Pancreas (tissue), 10 donors: Measurements from ENCODE around the gene PSD. TPM values are rescaled to one million over a fixed set of nuclear protein-coding genes. Genes with fewer than 3 reads are reported as not detected.
A peak's percentile ranks its signal among the peaks of the same experiment; 100 is the strongest.

Experiments
- ATAC-seq, 4 donors: fragments of 200-7000 bp; cut with Tn5 transposase; one replicate each; pipeline versions ENCODE4 v1.8.0 to v1.9.1; 2020; ENCODE audit warnings: mild to moderate bottlenecking in 4 of 4, moderate library complexity in 4 of 4
- DNase-seq, 6 donors: peaks; one replicate each; pipeline ENCODE4 v3.0.0-alpha.2; 2020
- FAIRE-seq: peaks from 2 replicates; lab custom pipeline; 2012; peaks lifted over from hg19 to GRCh38; lab: Jason Lieb, UNC
- H3K27ac ChIP-seq, 4 donors: fragments of 200-600 bp; sonication (generic); 1 replicate in 3 of 4; 2 replicates in 1 of 4; pipeline versions ENCODE4 v1.5.0 to v1.8.0; 2020
- H3K27me3 ChIP-seq, 4 donors: fragments of 200-600 bp; one replicate each; pipeline ENCODE4 v1.8.0; 2021
- H3K36me3 ChIP-seq, 3 donors: fragments of 200-600 bp; sonication (generic) in 1 of 3; one replicate each; pipeline versions ENCODE4 v1.5.0 to v1.8.0; 2020 to 2021
- H3K4me1 ChIP-seq, 3 donors: fragments of 200-600 bp; one replicate each; pipeline ENCODE4 v1.8.0; 2021
- H3K4me3 ChIP-seq, 4 donors: fragments of 200-600 bp; sonication (generic) in 2 of 4; one replicate each; pipeline versions ENCODE4 v1.5.0 to v1.8.0; 2020 to 2021
- H3K9me3 ChIP-seq, 4 donors: fragments of 200-600 bp; one replicate each; pipeline ENCODE4 v1.8.0; 2021
- CTCF ChIP-seq, 4 donors: fragments of 200-600 bp; sonication (generic) in 3 of 4; IDR thresholded peaks; one replicate each; pipeline versions ENCODE4 v1.5.0 to v1.8.0; 2021; ENCODE audit warnings: antibody characterized with exemption in 4 of 4
- WGBS, 2 donors: extraction: QIAGEN DNeasy Blood & Tissue Kit; methylation state at CpG; one replicate each; pipeline ENCODE4 v1.1.7; 2013; 5-methylcytosine and 5-hydroxymethylcytosine counted together
- intact Hi-C, 3 donors: fragments of 100-400 bp; cut with DNase I; formaldehyde crosslinking; loops; one replicate each; pipeline versions ENCODE4 v1.11.1 to v1.14.2; 2022
- polyA plus RNA-seq, 2 donors: library from polyadenylated mRNA; stranded (reverse); fragments of 200-250 nt; gene quantifications; one replicate each; pipeline ENCODE4 v1.2.3, GENCODE V29; 2013
- total RNA-seq, 6 donors: library from RNA; stranded (reverse); fragmentation: NEBNext Ultra II Directional in 4 of 6; extraction: Animal tissue kit (Norgen Biotek cat#: 25700) in 4 of 6; gene quantifications; one replicate each; pipeline versions ENCODE4 v1.2.1 to v1.2.4, GENCODE V29; 2021 to 2023
- donor health status: healthy with polysubstance abuse.
- donor health status: DM: no; HTN: no; CAD: no; lungs with moderate emphysema.
- donor health status: DM: no; HTN: no; CAD: no.
- donor health status: control.
- donor health status: control.
- donor health status: Bipolar disorder and iron deficiency.
- donor health status: DM: yes; HTN: yes; CAD: no.
- donor health status: DM: no; HTN: no; CAD: no.
- donor health status: DM: no; HTN: no; CAD: no.
- donor health status: DM: yes; HTN: yes; CAD: no.

PSD gene
- total and polyA plus RNA-seq, 8 donors = 2.1 to 30.9 (median 5.2) TPM

- intact Hi-C loops = no loop called here
- no peak for TF ChIP-seq CTCF (IDR thresholded peaks at IDR 0.05)
- Histone ChIP-seq H3K4me1 (peaks cover 0 to 6% (median 0%) of the 10 kb centered on the region in 3 donors), H3K27me3 (no peaks in the 10 kb centered on the region), H3K9me3 (no peaks in the 10 kb centered on the region), H3K4me3 (no peak overlapping the region), H3K36me3 (no peaks in the 10 kb centered on the region), H3K27ac (peak overlapping the region in 1 of 4 donors; percentile 8)
- 54 to 57% methylated on average over 5 of the region's 5 CpGs for WGBS, 2 donors
- DNase-seq (no peak), ATAC-seq (no peak), FAIRE-seq (no peak)
Observed at GRCh38 chr10:102435133-102435497, 16.5 kb upstream of the PSD start.

GRCh38 chr10:102434394-102435132, 16.0 kb upstream of the PSD start:
- ATAC-seq = peak in 2 of 4 donors; percentile 2 to 7
- H3K27ac ChIP-seq = peak overlapping the region in 1 of 4 donors; percentile 12
- no peaks in the 10 kb centered on the region for H3K36me3 ChIP-seq
- H3K27me3 ChIP-seq = no peaks in the 10 kb centered on the region
- no peak for DNase-seq
- peaks cover 0 to 6% (median 0%) of the 10 kb centered on the region in 3 donors for H3K4me1 ChIP-seq
- no peaks in the 10 kb centered on the region for H3K9me3 ChIP-seq
- intact Hi-C loops = no loop called here
- TF ChIP-seq CTCF (IDR thresholded peaks at IDR 0.05) = no peak
- no peak for FAIRE-seq
- no peak overlapping the region for H3K4me3 ChIP-seq
- 33 to 37% methylated on average over 9 of the region's 9 CpGs for WGBS, 2 donors

- 53 to 56% methylated on average over 5 of the region's 5 CpGs for WGBS, 2 donors
- no peak overlapping the region for H3K4me3 ChIP-seq
- peak in 1 of 6 donors; percentile 33 for DNase-seq
- peak in 1 of 4 donors; percentile 2 for ATAC-seq
- no peaks in the 10 kb centered on the region for H3K9me3 ChIP-seq
- no peak for FAIRE-seq
- H3K27ac ChIP-seq = no peak overlapping the region
- TF ChIP-seq CTCF (IDR thresholded peaks at IDR 0.05) = no peak
- peaks cover 0 to 6% (median 0%) of the 10 kb centered on the region in 3 donors for H3K4me1 ChIP-seq
- H3K27me3 ChIP-seq = no peaks in the 10 kb centered on the region
- H3K36me3 ChIP-seq = no peaks in the 10 kb centered on the region
- intact Hi-C loops = no loop called here
Observed at GRCh38 chr10:102433619-102434046, 15.0 kb upstream of the PSD start.

GRCh38 chr10:102432162-102432950, 13.8 kb upstream of the PSD start, which contains the start of gene CUEDC2:
Gene CUEDC2 (minus strand): TSS chr10:102432574. CDS start chr10:102425188, 7,386 bp downstream.
- WGBS, 2 donors = 0 to 1% methylated on average over 51 to 52 of the region's 52 CpGs
- H3K4me1 ChIP-seq = peaks cover 0 to 6% (median 0%) of the 10 kb centered on the region in 3 donors
- no peaks in the 10 kb centered on the region for H3K27me3 ChIP-seq
- H3K27ac ChIP-seq = peak within 1 kb of the TSS; percentile 31 to 65 (median 53)
- no peaks in the 10 kb centered on the region for H3K9me3 ChIP-seq
- DNase-seq (peak; percentile 95 to 98 (median 96)), FAIRE-seq (no peak), ATAC-seq (peak; percentile 96 to 98 (median 97))
- H3K4me3 ChIP-seq = peak within 1 kb of the TSS; percentile 72 to 95 (median 84)
- TF ChIP-seq CTCF (IDR thresholded peaks at IDR 0.05) = no peak
- intact Hi-C loops = no loop called here
- no peaks in the 10 kb centered on the region for H3K36me3 ChIP-seq
